ENCODE results near the gene MCM10. TPM values are rescaled to one million over a fixed set of nuclear protein-coding genes. Genes with fewer than 3 reads are reported as not detected.

MCM10 gene
- total RNA-seq, 1 experiment from 2014 or later = 43.1 TPM

GRCh38 chr10:13168781-13169180, 7.4 kb downstream of the MCM10 start:
- no peak overlapping the region for H3K27ac ChIP-seq (ENCODE audit: low read depth, low read length)
- H3K9ac ChIP-seq (ENCODE audit: low read length) = no peak overlapping the region
- CTCF ChIA-PET = no interaction called here
- POLR2A ChIA-PET = no interaction called here
- H3K27me3 ChIP-seq (ENCODE audit: insufficient read depth, low read length) = no peaks in the 10 kb centered on the region
- intact Hi-C loops (cut with micrococcal nuclease) = no loop called here
- DNase-seq (ENCODE audit: low read depth, low spot score) (no peak), ATAC-seq (no peak)
- BruUV-seq (replicated peaks) = no TSS peak
- no peaks in the 10 kb centered on the region for H4K20me1 ChIP-seq (ENCODE audit: insufficient read depth)
- no peaks in the 10 kb centered on the region for H3K9me3 ChIP-seq (ENCODE audit: control insufficient read depth in 1 of 2, insufficient read depth in 1 of 2, low read depth in 1 of 2, low read length in 2 of 2)
- no peaks in the 10 kb centered on the region for H3K9me2 ChIP-seq (ENCODE audit: insufficient read depth)
- H3K4me1 ChIP-seq (ENCODE audit: control insufficient read depth in 1 of 2, insufficient read depth in 2 of 2, low read length in 2 of 2) = no peaks in the 10 kb centered on the region
- no peak overlapping the region for H2AFZ ChIP-seq (ENCODE audit: low read depth, low read length, poor library complexity, severe bottlenecking)
- no peak overlapping the region for H3K4me2 ChIP-seq (ENCODE audit: low read length)
- H3K36me3 ChIP-seq (ENCODE audit: control insufficient read depth in 1 of 2, insufficient read depth in 2 of 2, low read length in 2 of 2) = peaks cover 17 to 50% of the 10 kb centered on the region in 2 experiments
- RAD21 ChIA-PET (ENCODE audit: low non-redundant PET in 1 of 2, low total read pairs in 2 of 2, uncharacterized antibody in 2 of 2, unreplicated experiment in 2 of 2) = no interaction called here
- TF ChIP-seq ELF1 (IDR thresholded peaks at IDR 0.05; ENCODE audit: borderline replicate concordance, low read depth) (no peak), EZH2phosphoT487 (IDR thresholded peaks at IDR 0.05; ENCODE audit: borderline replicate concordance) (no peak), CTCF (IDR thresholded peaks at IDR 0.05 in 2 of 3, conservative IDR thresholded peaks at IDR 0.05 in 1 of 3; ENCODE audit: borderline replicate concordance in 1 of 3, insufficient read depth in 1 of 3, low read depth in 2 of 3, low read length in 2 of 3) (no peak), TCF7L2 (IDR thresholded peaks at IDR 0.05; ENCODE audit: borderline replicate concordance, extremely low read depth, insufficient read depth, insufficient read length) (no peak), ZFX (IDR thresholded peaks at IDR 0.05) (no peak), CEBPB (IDR thresholded peaks at IDR 0.05; ENCODE audit: low read depth) (no peak), POLR2AphosphoS5 (IDR thresholded peaks at IDR 0.05; ENCODE audit: low read depth, low read length) (no peak), RAD21 (IDR thresholded peaks at IDR 0.05; ENCODE audit: low read depth) (no peak), ATF3 (IDR thresholded peaks at IDR 0.05) (no peak), FOSL1 (IDR thresholded peaks at IDR 0.05; ENCODE audit: low read depth) (no peak), YY1 (IDR thresholded peaks at IDR 0.05; ENCODE audit: extremely low read depth, insufficient replicate concordance, low read depth, low read length) (no peak), SP1 (IDR thresholded peaks at IDR 0.05; ENCODE audit: low read depth) (no peak), EGR1 (IDR thresholded peaks at IDR 0.05; ENCODE audit: low read depth) (no peak), SIN3A (IDR thresholded peaks at IDR 0.05; ENCODE audit: low read depth) (no peak), JUND (IDR thresholded peaks at IDR 0.05) (no peak), SRF (IDR thresholded peaks at IDR 0.05; ENCODE audit: low read depth) (no peak), POLR2A (IDR thresholded peaks at IDR 0.05; ENCODE audit: borderline replicate concordance, extremely low read depth, insufficient read depth, insufficient read length) (no peak), MAX (IDR thresholded peaks at IDR 0.05) (no peak)
- H3K79me2 ChIP-seq (ENCODE audit: insufficient read depth, low read length) = peaks cover 87% of the 10 kb centered on the region
- H3K4me3 ChIP-seq (replicated peaks in 1 of 2; ENCODE audit: low read depth in 1 of 2, low read length in 2 of 2) = no peak overlapping the region

All from HCT116 (cell line).